ENCODE data around the gene CSNK1A1.
"Not testable (repeated sequence)": the region's sequence is repeated elsewhere in the genome, so short reads cannot be mapped to it uniquely, and the experiment has no call there.

The CSNK1A1 gene

GRCh38 chr5:149583394-149583793, 32.2 kb upstream of the CSNK1A1 start:
- no peak overlapping the region for H3K4me3 ChIP-seq
- no peaks in the 10 kb centered on the region for H3K36me3 ChIP-seq (replicated peaks)
- H3K9me3 ChIP-seq: no peaks in the 10 kb centered on the region
- peaks cover 13% of the 10 kb centered on the region for H3K4me1 ChIP-seq
- no peak for DNase-seq (ENCODE audit: low spot score in 2 of 2)
- in situ Hi-C loops (cut with MboI; ENCODE audit: low sequenced_read_pairs): no loop called here
- H3K27me3 ChIP-seq (ENCODE audit: low read depth): no peaks in the 10 kb centered on the region

GRCh38 chr5:149581931-149582768, 30.9 kb upstream of the CSNK1A1 start:
- H3K4me3 ChIP-seq: peak overlapping the region; percentile 27
- no peaks in the 10 kb centered on the region for H3K9me3 ChIP-seq
- H3K27me3 ChIP-seq (ENCODE audit: low read depth): no peaks in the 10 kb centered on the region
- DNase-seq (ENCODE audit: low spot score in 2 of 2): peak; percentile 12 to 26
- H3K36me3 ChIP-seq (replicated peaks): no peaks in the 10 kb centered on the region
- in situ Hi-C loops (cut with MboI; ENCODE audit: low sequenced_read_pairs): no loop called here
- H3K4me1 ChIP-seq: peaks cover 13% of the 10 kb centered on the region

GRCh38 chr5:149581192-149581861, 30.1 kb upstream of the CSNK1A1 start, which contains the start of gene ARHGEF37:
Gene ARHGEF37 (plus strand): TSS chr5:149581498. CDS start chr5:149597770, 16,272 bp downstream.
- in situ Hi-C loops (cut with MboI; ENCODE audit: low sequenced_read_pairs): no loop called here
- Histone ChIP-seq H3K27me3 (ENCODE audit: low read depth) (no peaks in the 10 kb centered on the region), H3K9me3 (no peaks in the 10 kb centered on the region), H3K36me3 (replicated peaks) (no peaks in the 10 kb centered on the region), H3K4me3 (peak within 1 kb of the TSS; percentile 27), H3K4me1 (peaks cover 13% of the 10 kb centered on the region)
- peak; percentile 31 to 85 for DNase-seq (ENCODE audit: low spot score in 2 of 2)

GRCh38 chr5:149580808-149581191, 29.6 kb upstream of the CSNK1A1 start:
- Histone ChIP-seq H3K36me3 (replicated peaks) (no peaks in the 10 kb centered on the region), H3K4me3 (peak overlapping the region; percentile 27), H3K4me1 (peaks cover 13% of the 10 kb centered on the region), H3K27me3 (ENCODE audit: low read depth) (no peaks in the 10 kb centered on the region), H3K9me3 (no peaks in the 10 kb centered on the region)
- in situ Hi-C loops (cut with MboI; ENCODE audit: low sequenced_read_pairs): no loop called here
- DNase-seq (ENCODE audit: low spot score in 2 of 2): no peak

- no peak for DNase-seq (ENCODE audit: low spot score in 2 of 2)
- H3K4me3 ChIP-seq: no peak overlapping the region
- H3K9me3 ChIP-seq: no peaks in the 10 kb centered on the region
- in situ Hi-C loops (cut with MboI; ENCODE audit: low sequenced_read_pairs): no loop called here
- H3K36me3 ChIP-seq (replicated peaks): no peaks in the 10 kb centered on the region
- H3K4me1 ChIP-seq: peaks cover 13% of the 10 kb centered on the region
- H3K27me3 ChIP-seq (ENCODE audit: low read depth): no peaks in the 10 kb centered on the region
These were observed 27.7 kb upstream of the CSNK1A1 start for GRCh38 chr5:149578896-149579295.

GRCh38 chr5:149576021-149576420, 24.8 kb upstream of the CSNK1A1 start:
- no peaks in the 10 kb centered on the region for H3K27me3 ChIP-seq (ENCODE audit: low read depth)
- in situ Hi-C loops (cut with MboI; ENCODE audit: low sequenced_read_pairs): no loop called here
- H3K9me3 ChIP-seq: no peaks in the 10 kb centered on the region
- H3K4me1 ChIP-seq: peaks cover 6% of the 10 kb centered on the region
- H3K4me3 ChIP-seq: no peak overlapping the region
- H3K36me3 ChIP-seq (replicated peaks): no peaks in the 10 kb centered on the region
- no peak for DNase-seq (ENCODE audit: low spot score in 2 of 2)

GRCh38 chr5:149575131-149575530, 23.9 kb upstream of the CSNK1A1 start:
- H3K4me3 ChIP-seq: no peak overlapping the region
- no peaks in the 10 kb centered on the region for H3K36me3 ChIP-seq (replicated peaks)
- H3K9me3 ChIP-seq: no peaks in the 10 kb centered on the region
- DNase-seq (ENCODE audit: low spot score in 2 of 2): no peak
- in situ Hi-C loops (cut with MboI; ENCODE audit: low sequenced_read_pairs): no loop called here
- no peaks in the 10 kb centered on the region for H3K27me3 ChIP-seq (ENCODE audit: low read depth)
- no peaks in the 10 kb centered on the region for H3K4me1 ChIP-seq

- no peaks in the 10 kb centered on the region for H3K9me3 ChIP-seq
- no peaks in the 10 kb centered on the region for H3K4me1 ChIP-seq
- no peaks in the 10 kb centered on the region for H3K36me3 ChIP-seq (replicated peaks)
- no peak for DNase-seq (ENCODE audit: low spot score in 2 of 2)
- H3K4me3 ChIP-seq: no peak overlapping the region
- in situ Hi-C loops (cut with MboI; ENCODE audit: low sequenced_read_pairs): loop anchor here (25.0 kb wide), 1 partner anchor 435 kb away; the partner anchor contains the start of gene ABLIM3
- H3K27me3 ChIP-seq (ENCODE audit: low read depth): no peaks in the 10 kb centered on the region
These were observed 21.5 kb upstream of the CSNK1A1 start for GRCh38 chr5:149572576-149573231.

- in situ Hi-C loops (cut with MboI; ENCODE audit: low sequenced_read_pairs): loop anchor here (25.0 kb wide), 1 partner anchor 435 kb away; the partner anchor contains the start of gene ABLIM3
- Histone ChIP-seq H3K4me3 (no peak overlapping the region), H3K4me1 (no peaks in the 10 kb centered on the region), H3K36me3 (replicated peaks) (no peaks in the 10 kb centered on the region), H3K9me3 (no peaks in the 10 kb centered on the region), H3K27me3 (ENCODE audit: low read depth) (no peaks in the 10 kb centered on the region)
- DNase-seq (ENCODE audit: low spot score in 2 of 2): no peak
These were observed 20.9 kb upstream of the CSNK1A1 start for GRCh38 chr5:149572170-149572569.

- in situ Hi-C loops (cut with MboI; ENCODE audit: low sequenced_read_pairs): loop anchor here (10.0 to 25.0 kb wide), 2 partner anchors 192 to 430 kb away; partner anchors contain the start of genes ABLIM3 and IL17B
- no peak overlapping the region for H3K4me3 ChIP-seq
- no peaks in the 10 kb centered on the region for H3K9me3 ChIP-seq
- peaks cover 15% of the 10 kb centered on the region for H3K4me1 ChIP-seq
- no peak for DNase-seq (ENCODE audit: low spot score in 2 of 2)
- no peaks in the 10 kb centered on the region for H3K27me3 ChIP-seq (ENCODE audit: low read depth)
- no peaks in the 10 kb centered on the region for H3K36me3 ChIP-seq (replicated peaks)
These were observed 16.0 kb upstream of the CSNK1A1 start for GRCh38 chr5:149567226-149567625.

GRCh38 chr5:149564542-149565140, 13.4 kb upstream of the CSNK1A1 start:
- not testable (repeated sequence) for H3K36me3 ChIP-seq (replicated peaks); H3K27me3 ChIP-seq (ENCODE audit: low read depth); H3K4me3 ChIP-seq; H3K9me3 ChIP-seq
- in situ Hi-C loops (cut with MboI; ENCODE audit: low sequenced_read_pairs): loop anchor here (5.0 to 25.0 kb wide), 3 partner anchors 127 to 427 kb away; partner anchors contain the start of genes ABLIM3 and IL17B
- peak; percentile 32 to 84 for DNase-seq (ENCODE audit: low spot score in 2 of 2)
- H3K4me1 ChIP-seq: peaks cover 23% of the 10 kb centered on the region

GRCh38 chr5:149563466-149563865, 12.2 kb upstream of the CSNK1A1 start:
- Histone ChIP-seq H3K9me3 (no peaks in the 10 kb centered on the region), H3K36me3 (replicated peaks) (no peaks in the 10 kb centered on the region), H3K4me1 (peaks cover 23% of the 10 kb centered on the region), H3K27me3 (ENCODE audit: low read depth) (no peaks in the 10 kb centered on the region), H3K4me3 (no peak overlapping the region)
- DNase-seq (ENCODE audit: low spot score in 2 of 2): no peak
- in situ Hi-C loops (cut with MboI; ENCODE audit: low sequenced_read_pairs): loop anchor here (5.0 to 25.0 kb wide), 3 partner anchors 126 to 426 kb away; partner anchors contain the start of genes ABLIM3 and IL17B

- Histone ChIP-seq H3K4me1 (peaks cover 23% of the 10 kb centered on the region), H3K4me3 (no peak overlapping the region), H3K9me3 (no peaks in the 10 kb centered on the region), H3K27me3 (ENCODE audit: low read depth) (no peaks in the 10 kb centered on the region), H3K36me3 (replicated peaks) (no peaks in the 10 kb centered on the region)
- in situ Hi-C loops (cut with MboI; ENCODE audit: low sequenced_read_pairs): loop anchor here (5.0 to 25.0 kb wide), 3 partner anchors 125 to 425 kb away; partner anchors contain the start of genes ABLIM3 and IL17B
- no peak for DNase-seq (ENCODE audit: low spot score in 2 of 2)
These were observed 10.6 kb upstream of the CSNK1A1 start for GRCh38 chr5:149561848-149562247.
